Esophagus muscularis mucosa (tissue), 4 donors: ENCODE data around the gene UBE2G1.

Experiments used
- EP300 ChIP-seq: sonication (generic); formaldehyde crosslinking; IDR thresholded peaks from one replicate; pipeline ENCODE4 v1.6.1; 2017; ENCODE audit warnings: antibody characterized with exemption
- POLR2A ChIP-seq: fragments of 450-650 bp; IDR thresholded peaks from one replicate; pipeline ENCODE4 v1.6.1; 2017; ENCODE audit warnings: antibody characterized with exemption, moderate library complexity, mild to moderate bottlenecking, low read depth
- POLR2AphosphoS5 ChIP-seq, 2 donors: sonication (generic); formaldehyde crosslinking; IDR thresholded peaks; one replicate each; pipeline ENCODE4 v1.6.1; 2017; ENCODE audit warnings: antibody characterized with exemption in 2 of 2
- TF ChIP-seq, protein P1 (sequence below), 3 experiments: fragments of 200-600 bp in 2 of 3; fragments of 450-650 bp in 1 of 3; sonication (generic) in 2 of 3; IDR thresholded peaks; one replicate each; pipeline ENCODE4 v1.5.1; 2017 to 2019; ENCODE audit warnings: antibody characterized with exemption in 3 of 3, mild to moderate bottlenecking in 2 of 3, moderate library complexity in 1 of 3

- no peak for TF ChIP-seq POLR2A
- TF ChIP-seq POLR2AphosphoS5 (IDR thresholded peaks at IDR 0.05): no peak
- TF ChIP-seq, protein P1, sequence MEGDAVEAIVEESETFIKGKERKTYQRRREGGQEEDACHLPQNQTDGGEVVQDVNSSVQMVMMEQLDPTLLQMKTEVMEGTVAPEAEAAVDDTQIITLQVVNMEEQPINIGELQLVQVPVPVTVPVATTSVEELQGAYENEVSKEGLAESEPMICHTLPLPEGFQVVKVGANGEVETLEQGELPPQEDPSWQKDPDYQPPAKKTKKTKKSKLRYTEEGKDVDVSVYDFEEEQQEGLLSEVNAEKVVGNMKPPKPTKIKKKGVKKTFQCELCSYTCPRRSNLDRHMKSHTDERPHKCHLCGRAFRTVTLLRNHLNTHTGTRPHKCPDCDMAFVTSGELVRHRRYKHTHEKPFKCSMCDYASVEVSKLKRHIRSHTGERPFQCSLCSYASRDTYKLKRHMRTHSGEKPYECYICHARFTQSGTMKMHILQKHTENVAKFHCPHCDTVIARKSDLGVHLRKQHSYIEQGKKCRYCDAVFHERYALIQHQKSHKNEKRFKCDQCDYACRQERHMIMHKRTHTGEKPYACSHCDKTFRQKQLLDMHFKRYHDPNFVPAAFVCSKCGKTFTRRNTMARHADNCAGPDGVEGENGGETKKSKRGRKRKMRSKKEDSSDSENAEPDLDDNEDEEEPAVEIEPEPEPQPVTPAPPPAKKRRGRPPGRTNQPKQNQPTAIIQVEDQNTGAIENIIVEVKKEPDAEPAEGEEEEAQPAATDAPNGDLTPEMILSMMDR (IDR thresholded peaks at IDR 0.05): no peak
- TF ChIP-seq EP300: no peak
These were observed 39.9 kb upstream of the UBE2G1 start for GRCh38 chr17:4406386-4406785.
